IMR-90 (cell line): Measurements from ENCODE around the gene PHACTR3.

Source experiments
- BHLHE40 ChIP-seq: fragments of 150-350 bp; IDR thresholded peaks from 2 replicates; pipeline ENCODE4 v1.6.1; 2016; ENCODE audit warnings: mild to moderate bottlenecking, low read depth, low read length
- CEBPB ChIP-seq: IDR thresholded peaks from 2 replicates; pipeline ENCODE4 v1.6.1; 2012; ENCODE audit warnings: low read depth, low read length, improper control_type of control experiment
- FOS ChIP-seq: fragments of 150-350 bp; IDR thresholded peaks from 2 replicates; pipeline ENCODE4 v1.6.1; 2016; ENCODE audit warnings: low read depth, low read length
- MAZ ChIP-seq: IDR thresholded peaks from 2 replicates; pipeline ENCODE4 v1.6.1; 2012; ENCODE audit warnings: low read depth, mild to moderate bottlenecking, low read length, improper control_type of control experiment, moderate library complexity, borderline replicate concordance
- MXI1 ChIP-seq: IDR thresholded peaks from 2 replicates; pipeline ENCODE4 v1.6.1; 2012; ENCODE audit warnings: low read depth, mild to moderate bottlenecking, low read length, moderate library complexity, borderline replicate concordance
- POLR2A ChIP-seq: IDR thresholded peaks from 2 replicates; pipeline ENCODE4 v1.6.1; 2012; ENCODE audit warnings: mild to moderate bottlenecking, low read depth, low read length
- RAD21 ChIP-seq: IDR thresholded peaks from 2 replicates; pipeline ENCODE4 v1.6.1; 2012; ENCODE audit warnings: low read length, improper control_type of control experiment
- RCOR1 ChIP-seq: IDR thresholded peaks from 2 replicates; pipeline ENCODE4 v1.6.1; 2012; ENCODE audit warnings: mild to moderate bottlenecking, low read length, improper control_type of control experiment; ENCODE audit not compliant: insufficient replicate concordance
- RFX5 ChIP-seq: IDR thresholded peaks from 2 replicates; pipeline ENCODE4 v1.8.0; 2012; ENCODE audit warnings: low read depth, mild to moderate bottlenecking, low read length, moderate library complexity
- SMC3 ChIP-seq: fragments of 150-350 bp; IDR thresholded peaks from 2 replicates; pipeline ENCODE4 v1.6.1; 2016; ENCODE audit warnings: low read depth, mild to moderate bottlenecking, antibody characterized with exemption, low read length, moderate library complexity
- TF ChIP-seq, protein P1 (sequence below): conservative IDR thresholded peaks from 2 replicates; pipeline ENCODE4 v1.5.1; 2012; ENCODE audit warnings: mild to moderate bottlenecking, low read depth, low read length, improper control_type of control experiment
- TF ChIP-seq, protein P2 (sequence below): fragments of 150-350 bp; IDR thresholded peaks from 2 replicates; pipeline ENCODE4 v1.6.1; 2017; ENCODE audit warnings: mild to moderate bottlenecking, antibody characterized with exemption, low read length, low read depth
- TF ChIP-seq, protein P3 (sequence below): fragments of 150-350 bp; IDR thresholded peaks from 2 replicates; pipeline ENCODE4 v1.6.1; 2016; ENCODE audit warnings: low read depth, mild to moderate bottlenecking, low read length, moderate library complexity, borderline replicate concordance

DNA sequence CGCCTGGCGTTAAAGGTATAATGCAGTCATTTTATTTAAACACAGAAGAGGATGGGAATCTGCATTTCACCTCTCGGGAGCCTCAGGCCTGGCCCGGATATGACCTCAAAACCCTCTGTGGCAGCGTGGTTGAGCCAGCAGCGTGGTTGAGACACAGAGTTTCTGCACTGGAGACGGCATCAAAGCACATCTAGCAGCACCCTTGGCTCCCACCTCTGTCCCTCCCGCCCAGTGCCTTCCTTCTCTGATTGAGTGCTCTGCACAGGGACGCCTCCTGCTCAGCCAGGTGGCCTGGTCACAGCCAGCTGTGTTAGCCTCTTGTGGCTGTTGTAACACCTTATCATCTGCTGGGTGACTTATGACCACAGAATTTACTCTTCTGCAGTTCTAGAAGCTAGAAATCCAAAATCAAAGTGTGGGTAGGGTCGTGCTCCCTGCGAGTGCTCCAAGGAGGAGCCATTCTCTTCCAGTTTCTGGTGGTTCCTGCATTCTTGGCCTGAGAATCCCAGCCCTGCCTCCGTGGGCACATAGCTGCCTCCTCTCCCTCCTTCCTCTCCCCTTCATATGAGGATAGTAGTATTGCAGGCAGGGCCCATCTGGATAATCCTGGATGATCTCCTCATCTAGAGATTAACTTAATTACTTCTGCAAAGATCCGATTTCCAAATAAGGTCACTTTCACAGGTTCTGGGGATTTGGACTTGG lies 172.4 kb downstream of the PHACTR3 start:
- TF ChIP-seq, protein P1, sequence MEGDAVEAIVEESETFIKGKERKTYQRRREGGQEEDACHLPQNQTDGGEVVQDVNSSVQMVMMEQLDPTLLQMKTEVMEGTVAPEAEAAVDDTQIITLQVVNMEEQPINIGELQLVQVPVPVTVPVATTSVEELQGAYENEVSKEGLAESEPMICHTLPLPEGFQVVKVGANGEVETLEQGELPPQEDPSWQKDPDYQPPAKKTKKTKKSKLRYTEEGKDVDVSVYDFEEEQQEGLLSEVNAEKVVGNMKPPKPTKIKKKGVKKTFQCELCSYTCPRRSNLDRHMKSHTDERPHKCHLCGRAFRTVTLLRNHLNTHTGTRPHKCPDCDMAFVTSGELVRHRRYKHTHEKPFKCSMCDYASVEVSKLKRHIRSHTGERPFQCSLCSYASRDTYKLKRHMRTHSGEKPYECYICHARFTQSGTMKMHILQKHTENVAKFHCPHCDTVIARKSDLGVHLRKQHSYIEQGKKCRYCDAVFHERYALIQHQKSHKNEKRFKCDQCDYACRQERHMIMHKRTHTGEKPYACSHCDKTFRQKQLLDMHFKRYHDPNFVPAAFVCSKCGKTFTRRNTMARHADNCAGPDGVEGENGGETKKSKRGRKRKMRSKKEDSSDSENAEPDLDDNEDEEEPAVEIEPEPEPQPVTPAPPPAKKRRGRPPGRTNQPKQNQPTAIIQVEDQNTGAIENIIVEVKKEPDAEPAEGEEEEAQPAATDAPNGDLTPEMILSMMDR, result no peak
- no peak for TF ChIP-seq POLR2A
- TF ChIP-seq, protein P2, sequence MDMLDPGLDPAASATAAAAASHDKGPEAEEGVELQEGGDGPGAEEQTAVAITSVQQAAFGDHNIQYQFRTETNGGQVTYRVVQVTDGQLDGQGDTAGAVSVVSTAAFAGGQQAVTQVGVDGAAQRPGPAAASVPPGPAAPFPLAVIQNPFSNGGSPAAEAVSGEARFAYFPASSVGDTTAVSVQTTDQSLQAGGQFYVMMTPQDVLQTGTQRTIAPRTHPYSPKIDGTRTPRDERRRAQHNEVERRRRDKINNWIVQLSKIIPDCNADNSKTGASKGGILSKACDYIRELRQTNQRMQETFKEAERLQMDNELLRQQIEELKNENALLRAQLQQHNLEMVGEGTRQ, result no peak
- no peak for TF ChIP-seq RCOR1
- TF ChIP-seq CEBPB, result no peak
- TF ChIP-seq SMC3, result no peak
- TF ChIP-seq FOS, result no peak
- TF ChIP-seq MAZ, result no peak
- TF ChIP-seq MXI1, result no peak
- TF ChIP-seq RAD21, result no peak
- TF ChIP-seq RFX5, result no peak
- TF ChIP-seq, protein P3, sequence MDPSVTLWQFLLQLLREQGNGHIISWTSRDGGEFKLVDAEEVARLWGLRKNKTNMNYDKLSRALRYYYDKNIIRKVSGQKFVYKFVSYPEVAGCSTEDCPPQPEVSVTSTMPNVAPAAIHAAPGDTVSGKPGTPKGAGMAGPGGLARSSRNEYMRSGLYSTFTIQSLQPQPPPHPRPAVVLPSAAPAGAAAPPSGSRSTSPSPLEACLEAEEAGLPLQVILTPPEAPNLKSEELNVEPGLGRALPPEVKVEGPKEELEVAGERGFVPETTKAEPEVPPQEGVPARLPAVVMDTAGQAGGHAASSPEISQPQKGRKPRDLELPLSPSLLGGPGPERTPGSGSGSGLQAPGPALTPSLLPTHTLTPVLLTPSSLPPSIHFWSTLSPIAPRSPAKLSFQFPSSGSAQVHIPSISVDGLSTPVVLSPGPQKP, result no peak
- TF ChIP-seq BHLHE40, result no peak
